Peyer's patch (tissue), 4 donors: ENCODE measurements around the gene ZBTB7C. TPM values are rescaled to one million over a fixed set of nuclear protein-coding genes. Genes with fewer than 3 reads are reported as not detected.

Experiments
- DNase-seq, 3 donors: peaks; one replicate each; pipeline ENCODE4 v3.0.0-alpha.2; 2017 to 2019
- H3K27ac ChIP-seq, 4 donors: fragments of 200-600 bp; sonication (generic); one replicate each; pipeline ENCODE4 v1.5.1; 2016 to 2019
- H3K27me3 ChIP-seq, 2 donors: fragments of 200-600 bp; sonication (generic); one replicate each; pipeline ENCODE4 v1.5.1; 2019
- H3K36me3 ChIP-seq, 3 donors: fragments of 200-600 bp; sonication (generic); one replicate each; pipeline ENCODE4 v1.5.1; 2016 to 2019
- H3K4me1 ChIP-seq, 4 donors: fragments of 200-600 bp; sonication (generic); one replicate each; pipeline ENCODE4 v1.5.1; 2016 to 2019
- H3K4me3 ChIP-seq, 4 donors: fragments of 200-600 bp; sonication (generic); 1 replicate in 3 of 4; 2 replicates in 1 of 4; pipeline ENCODE4 v1.5.1; 2016 to 2019; ENCODE audit warnings: mild to moderate bottlenecking in 1 of 4
- H3K9me3 ChIP-seq, 4 donors: fragments of 200-600 bp; sonication (generic); one replicate each; pipeline ENCODE4 v1.5.1; 2016 to 2019; ENCODE audit warnings: mild to moderate bottlenecking in 1 of 4
- POLR2A ChIP-seq, 2 donors: fragments of 450-650 bp; IDR thresholded peaks; one replicate each; pipeline ENCODE4 v1.5.1; 2017; ENCODE audit warnings: antibody characterized with exemption in 2 of 2, mild to moderate bottlenecking in 2 of 2, moderate library complexity in 2 of 2
- total RNA-seq, 4 donors: library from RNA; depleted of rRNA; stranded (reverse); fragments of >200 nt; gene quantifications; one replicate each; pipeline ENCODE4 v1.1.0, GENCODE V29; 2016
- TF ChIP-seq, protein P1 (sequence below), 6 experiments: fragments of 450-650 bp in 4 of 6; fragments of 200-600 bp in 2 of 6; sonication (generic) in 1 of 6; IDR thresholded peaks; one replicate each; pipeline ENCODE4 v1.5.1; 2017 to 2019; ENCODE audit warnings: antibody characterized with exemption in 6 of 6, mild to moderate bottlenecking in 3 of 6, moderate library complexity in 1 of 6

The ZBTB7C gene
- total RNA-seq, 4 donors from 2014 or later: 10.5 to 15.7 (median 14.2) TPM

GRCh38 chr18:48238206-48238605 is 171.0 kb downstream of the ZBTB7C start:
- no peaks in the 10 kb centered on the region for H3K36me3 ChIP-seq
- no peak overlapping the region for H3K27ac ChIP-seq
- TF ChIP-seq, protein P1, sequence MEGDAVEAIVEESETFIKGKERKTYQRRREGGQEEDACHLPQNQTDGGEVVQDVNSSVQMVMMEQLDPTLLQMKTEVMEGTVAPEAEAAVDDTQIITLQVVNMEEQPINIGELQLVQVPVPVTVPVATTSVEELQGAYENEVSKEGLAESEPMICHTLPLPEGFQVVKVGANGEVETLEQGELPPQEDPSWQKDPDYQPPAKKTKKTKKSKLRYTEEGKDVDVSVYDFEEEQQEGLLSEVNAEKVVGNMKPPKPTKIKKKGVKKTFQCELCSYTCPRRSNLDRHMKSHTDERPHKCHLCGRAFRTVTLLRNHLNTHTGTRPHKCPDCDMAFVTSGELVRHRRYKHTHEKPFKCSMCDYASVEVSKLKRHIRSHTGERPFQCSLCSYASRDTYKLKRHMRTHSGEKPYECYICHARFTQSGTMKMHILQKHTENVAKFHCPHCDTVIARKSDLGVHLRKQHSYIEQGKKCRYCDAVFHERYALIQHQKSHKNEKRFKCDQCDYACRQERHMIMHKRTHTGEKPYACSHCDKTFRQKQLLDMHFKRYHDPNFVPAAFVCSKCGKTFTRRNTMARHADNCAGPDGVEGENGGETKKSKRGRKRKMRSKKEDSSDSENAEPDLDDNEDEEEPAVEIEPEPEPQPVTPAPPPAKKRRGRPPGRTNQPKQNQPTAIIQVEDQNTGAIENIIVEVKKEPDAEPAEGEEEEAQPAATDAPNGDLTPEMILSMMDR (IDR thresholded peaks at IDR 0.05): no peak
- TF ChIP-seq POLR2A (IDR thresholded peaks at IDR 0.05): no peak
- peaks cover 0 to 2% (median 0%) of the 10 kb centered on the region in 4 donors for H3K9me3 ChIP-seq
- no peaks in the 10 kb centered on the region for H3K4me1 ChIP-seq
- H3K27me3 ChIP-seq: no peaks in the 10 kb centered on the region
- DNase-seq: no peak
- H3K4me3 ChIP-seq: no peak overlapping the region

- Histone ChIP-seq H3K27ac (no peak overlapping the region), H3K36me3 (no peaks in the 10 kb centered on the region), H3K27me3 (no peaks in the 10 kb centered on the region), H3K4me1 (no peaks in the 10 kb centered on the region), H3K4me3 (no peak overlapping the region), H3K9me3 (peaks cover 0 to 2% (median 0%) of the 10 kb centered on the region in 4 donors)
- no peak for DNase-seq
- TF ChIP-seq, protein P1 (IDR thresholded peaks at IDR 0.05): no peak
- TF ChIP-seq POLR2A (IDR thresholded peaks at IDR 0.05): no peak
Measured at GRCh38 chr18:48236822-48237221, 172.4 kb downstream of the ZBTB7C start.

GRCh38 chr18:48230467-48231113 is 178.6 kb downstream of the ZBTB7C start:
- Histone ChIP-seq H3K27ac (no peak overlapping the region), H3K4me1 (peaks cover 0 to 6% (median 0%) of the 10 kb centered on the region in 4 donors), H3K27me3 (no peaks in the 10 kb centered on the region), H3K9me3 (no peaks in the 10 kb centered on the region), H3K4me3 (no peak overlapping the region), H3K36me3 (no peaks in the 10 kb centered on the region)
- no peak for TF ChIP-seq POLR2A (IDR thresholded peaks at IDR 0.05)
- TF ChIP-seq, protein P1 (IDR thresholded peaks at IDR 0.05): peak in 4 of 6 experiments; percentile 29 to 72 (median 66)
- DNase-seq: peak in 2 of 3 donors; percentile 75 to 76

- no peak for DNase-seq
- no peaks in the 10 kb centered on the region for H3K27me3 ChIP-seq
- no peak overlapping the region for H3K27ac ChIP-seq
Measured at GRCh38 chr18:48229552-48229981, 179.6 kb downstream of the ZBTB7C start.

GRCh38 chr18:48228841-48229240 is 180.3 kb downstream of the ZBTB7C start:
- no peak overlapping the region for H3K4me3 ChIP-seq
- no peak for TF ChIP-seq POLR2A (IDR thresholded peaks at IDR 0.05)
- TF ChIP-seq, protein P1 (IDR thresholded peaks at IDR 0.05): no peak
- H3K9me3 ChIP-seq: no peaks in the 10 kb centered on the region
- no peak overlapping the region for H3K27ac ChIP-seq
- no peak for DNase-seq
- H3K4me1 ChIP-seq: peaks cover 0 to 6% (median 0%) of the 10 kb centered on the region in 4 donors
- H3K36me3 ChIP-seq: no peaks in the 10 kb centered on the region
- no peaks in the 10 kb centered on the region for H3K27me3 ChIP-seq

More at GRCh38 chr18:48229552-48229981, 179.6 kb downstream of the ZBTB7C start:
- H3K36me3 ChIP-seq: no peaks in the 10 kb centered on the region
- TF ChIP-seq, protein P1 (IDR thresholded peaks at IDR 0.05): no peak
- TF ChIP-seq POLR2A (IDR thresholded peaks at IDR 0.05): no peak
- no peaks in the 10 kb centered on the region for H3K9me3 ChIP-seq
- H3K4me1 ChIP-seq: peaks cover 0 to 6% (median 0%) of the 10 kb centered on the region in 4 donors
- H3K4me3 ChIP-seq: no peak overlapping the region
